ENCODE data around the gene TVP23A. TPM values are rescaled to one million over a fixed set of nuclear protein-coding genes. Genes with fewer than 3 reads are reported as not detected.

The TVP23A gene
- polyA plus RNA-seq, 1 donor from 2014 or later = 9.1 TPM

- no peak overlapping the region for H2AFZ ChIP-seq (ENCODE audit: low read depth, low read length)
- H3F3A ChIP-seq (ENCODE audit: insufficient read depth, low read length, poor library complexity, severe bottlenecking) = no peaks in the 10 kb centered on the region
- no peak overlapping the region for H3K4me2 ChIP-seq (ENCODE audit: low read length)
- H4K20me1 ChIP-seq (ENCODE audit: insufficient read depth) = no peaks in the 10 kb centered on the region
- H3K27me3 ChIP-seq (ENCODE audit: insufficient read depth, low read depth, low read length) = no peaks in the 10 kb centered on the region
- H3K36me3 ChIP-seq (ENCODE audit: insufficient read depth, low read length) = no peaks in the 10 kb centered on the region
- TF ChIP-seq POLR2AphosphoS5 (IDR thresholded peaks at IDR 0.05) = no peak
- no peak for TF ChIP-seq TAF1 (IDR thresholded peaks at IDR 0.05; ENCODE audit: low read depth)
- TF ChIP-seq, protein P1, sequence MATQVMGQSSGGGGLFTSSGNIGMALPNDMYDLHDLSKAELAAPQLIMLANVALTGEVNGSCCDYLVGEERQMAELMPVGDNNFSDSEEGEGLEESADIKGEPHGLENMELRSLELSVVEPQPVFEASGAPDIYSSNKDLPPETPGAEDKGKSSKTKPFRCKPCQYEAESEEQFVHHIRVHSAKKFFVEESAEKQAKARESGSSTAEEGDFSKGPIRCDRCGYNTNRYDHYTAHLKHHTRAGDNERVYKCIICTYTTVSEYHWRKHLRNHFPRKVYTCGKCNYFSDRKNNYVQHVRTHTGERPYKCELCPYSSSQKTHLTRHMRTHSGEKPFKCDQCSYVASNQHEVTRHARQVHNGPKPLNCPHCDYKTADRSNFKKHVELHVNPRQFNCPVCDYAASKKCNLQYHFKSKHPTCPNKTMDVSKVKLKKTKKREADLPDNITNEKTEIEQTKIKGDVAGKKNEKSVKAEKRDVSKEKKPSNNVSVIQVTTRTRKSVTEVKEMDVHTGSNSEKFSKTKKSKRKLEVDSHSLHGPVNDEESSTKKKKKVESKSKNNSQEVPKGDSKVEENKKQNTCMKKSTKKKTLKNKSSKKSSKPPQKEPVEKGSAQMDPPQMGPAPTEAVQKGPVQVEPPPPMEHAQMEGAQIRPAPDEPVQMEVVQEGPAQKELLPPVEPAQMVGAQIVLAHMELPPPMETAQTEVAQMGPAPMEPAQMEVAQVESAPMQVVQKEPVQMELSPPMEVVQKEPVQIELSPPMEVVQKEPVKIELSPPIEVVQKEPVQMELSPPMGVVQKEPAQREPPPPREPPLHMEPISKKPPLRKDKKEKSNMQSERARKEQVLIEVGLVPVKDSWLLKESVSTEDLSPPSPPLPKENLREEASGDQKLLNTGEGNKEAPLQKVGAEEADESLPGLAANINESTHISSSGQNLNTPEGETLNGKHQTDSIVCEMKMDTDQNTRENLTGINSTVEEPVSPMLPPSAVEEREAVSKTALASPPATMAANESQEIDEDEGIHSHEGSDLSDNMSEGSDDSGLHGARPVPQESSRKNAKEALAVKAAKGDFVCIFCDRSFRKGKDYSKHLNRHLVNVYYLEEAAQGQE (IDR thresholded peaks at IDR 0.05; ENCODE audit: borderline replicate concordance) = no peak
- TF ChIP-seq RAD21 (conservative IDR thresholded peaks at IDR 0.05) = no peak
- TF ChIP-seq EZH2 (IDR thresholded peaks at IDR 0.05; ENCODE audit: borderline replicate concordance, insufficient read depth, low read length, poor library complexity, severe bottlenecking) = no peak
- no peak for TF ChIP-seq MXI1 (conservative IDR thresholded peaks at IDR 0.05; ENCODE audit: poor library complexity, severe bottlenecking)
- no peak for TF ChIP-seq CTCF (IDR thresholded peaks at IDR 0.05; ENCODE audit: poor library complexity, severe bottlenecking)
- TF ChIP-seq SMC3 (conservative IDR thresholded peaks at IDR 0.05; ENCODE audit: poor library complexity) = no peak
- TF ChIP-seq EP300 (conservative IDR thresholded peaks at IDR 0.05; ENCODE audit: poor library complexity, severe bottlenecking) = no peak
- H3K4me3 ChIP-seq (ENCODE audit: low read length) = no peak overlapping the region
- no peaks in the 10 kb centered on the region for H3K79me2 ChIP-seq (replicated peaks; ENCODE audit: insufficient read depth, low read length)
- H3K9me3 ChIP-seq (ENCODE audit: low read length) = no peaks in the 10 kb centered on the region
- H3K9ac ChIP-seq (ENCODE audit: low read length) = no peak overlapping the region
- H3K9me2 ChIP-seq (ENCODE audit: insufficient read depth, low read length) = no peaks in the 10 kb centered on the region
- no peak overlapping the region for H3K27ac ChIP-seq (ENCODE audit: low read length)
Measured at GRCh38 chr16:10838621-10839278, 20.2 kb upstream of the TVP23A start.

DNA sequence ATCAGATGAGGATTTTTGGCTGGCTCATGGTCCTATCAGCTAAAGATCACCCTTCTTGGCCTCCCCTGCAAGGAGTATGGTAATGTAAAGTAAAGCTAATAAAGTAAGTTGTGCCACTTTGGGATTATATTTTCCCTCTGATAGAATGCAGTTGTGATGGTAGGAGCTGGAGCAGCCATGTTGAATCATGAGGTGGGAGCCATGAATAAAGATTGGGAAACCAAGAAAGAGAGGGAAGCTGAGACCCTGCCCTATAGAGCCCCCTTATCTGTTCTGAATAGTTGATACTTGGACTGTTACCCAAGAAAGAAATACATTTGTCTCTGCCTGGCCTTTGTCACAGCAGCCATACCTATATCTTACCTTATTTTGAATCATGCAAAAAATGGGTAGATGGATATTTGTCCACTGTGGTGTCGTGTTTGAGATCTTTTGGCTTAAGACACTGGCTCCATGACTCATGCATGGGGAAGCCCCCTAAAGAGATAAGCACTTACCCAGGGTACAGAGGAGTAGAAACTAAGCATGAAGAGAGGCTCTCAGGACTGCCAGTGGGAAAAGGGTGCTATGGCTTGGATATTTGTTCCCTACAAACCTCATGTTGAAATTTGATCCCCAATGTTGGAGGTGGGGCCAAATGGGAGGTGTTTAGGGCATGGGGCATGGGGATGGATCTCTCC is 17.7 kb upstream of the TVP23A start:
- Histone ChIP-seq H3K9me3 (ENCODE audit: low read length) (no peaks in the 10 kb centered on the region), H3K36me3 (ENCODE audit: insufficient read depth, low read length) (no peaks in the 10 kb centered on the region), H3K27me3 (ENCODE audit: insufficient read depth, low read depth, low read length) (no peaks in the 10 kb centered on the region), H4K20me1 (ENCODE audit: insufficient read depth) (no peaks in the 10 kb centered on the region), H3K79me2 (replicated peaks; ENCODE audit: insufficient read depth, low read length) (no peaks in the 10 kb centered on the region), H3K9ac (ENCODE audit: low read length) (no peak overlapping the region), H3K27ac (ENCODE audit: low read length) (no peak overlapping the region), H3K4me3 (ENCODE audit: low read length) (no peak overlapping the region), H3K9me2 (ENCODE audit: insufficient read depth, low read length) (no peaks in the 10 kb centered on the region), H2AFZ (ENCODE audit: low read depth, low read length) (no peak overlapping the region), H3F3A (ENCODE audit: insufficient read depth, low read length, poor library complexity, severe bottlenecking) (no peaks in the 10 kb centered on the region), H3K4me2 (ENCODE audit: low read length) (no peak overlapping the region)
- TF ChIP-seq TAF1 (IDR thresholded peaks at IDR 0.05; ENCODE audit: low read depth) (no peak), MXI1 (conservative IDR thresholded peaks at IDR 0.05; ENCODE audit: poor library complexity, severe bottlenecking) (no peak), RAD21 (conservative IDR thresholded peaks at IDR 0.05) (no peak)
